Measurements from ENCODE around the gene YEATS2. TPM values are rescaled to one million over a fixed set of nuclear protein-coding genes. Genes with fewer than 3 reads are reported as not detected.

Gene YEATS2
- total RNA-seq, 1 donor from 2014 or later, result 23.8 TPM

- no peak for TF ChIP-seq CTCF (IDR thresholded peaks at IDR 0.05)
- no peak for TF ChIP-seq POLR2A (IDR thresholded peaks at IDR 0.05)
- no peak for TF ChIP-seq POLR2AphosphoS5 (IDR thresholded peaks at IDR 0.05; ENCODE audit: insufficient read depth in 1 of 2, low read depth in 1 of 2)
- H3K36me3 ChIP-seq, result no peaks in the 10 kb centered on the region
- no peaks in the 10 kb centered on the region for H3K4me1 ChIP-seq
- no peak for DNase-seq (ENCODE audit: extremely low spot score in 2 of 2)
- H3K9me3 ChIP-seq, result no peaks in the 10 kb centered on the region
- no peak overlapping the region for H3K4me3 ChIP-seq
- intact Hi-C loops (cut with DNase I), result no loop called here
- no peak overlapping the region for H3K27ac ChIP-seq
- no peaks in the 10 kb centered on the region for H3K27me3 ChIP-seq
Observed at GRCh38 chr3:183690402-183690995, 7.1 kb upstream of the YEATS2 start.

GRCh38 chr3:183692436-183692835, 5.2 kb upstream of the YEATS2 start:
- no peaks in the 10 kb centered on the region for H3K36me3 ChIP-seq
- no peak overlapping the region for H3K27ac ChIP-seq
- no peak for TF ChIP-seq CTCF (IDR thresholded peaks at IDR 0.05)
- TF ChIP-seq POLR2A (IDR thresholded peaks at IDR 0.05), result no peak
- no peak for TF ChIP-seq POLR2AphosphoS5 (IDR thresholded peaks at IDR 0.05; ENCODE audit: insufficient read depth in 1 of 2, low read depth in 1 of 2)
- no peaks in the 10 kb centered on the region for H3K27me3 ChIP-seq
- no peaks in the 10 kb centered on the region for H3K4me1 ChIP-seq
- H3K9me3 ChIP-seq, result no peaks in the 10 kb centered on the region
- intact Hi-C loops (cut with DNase I), result no loop called here
- no peak for DNase-seq (ENCODE audit: extremely low spot score in 2 of 2)
- no peak overlapping the region for H3K4me3 ChIP-seq

- intact Hi-C loops (cut with DNase I), result no loop called here
- Histone ChIP-seq H3K4me1 (peaks cover 21% of the 10 kb centered on the region), H3K9me3 (no peaks in the 10 kb centered on the region), H3K4me3 (no peak overlapping the region), H3K27me3 (no peaks in the 10 kb centered on the region), H3K27ac (no peak overlapping the region), H3K36me3 (no peaks in the 10 kb centered on the region)
- DNase-seq (ENCODE audit: extremely low spot score in 2 of 2), result no peak
- TF ChIP-seq CTCF (IDR thresholded peaks at IDR 0.05), result no peak
- no peak for TF ChIP-seq POLR2AphosphoS5 (IDR thresholded peaks at IDR 0.05; ENCODE audit: insufficient read depth in 1 of 2, low read depth in 1 of 2)
- TF ChIP-seq POLR2A (IDR thresholded peaks at IDR 0.05), result no peak
Observed at GRCh38 chr3:183695569-183696364, 1.8 kb upstream of the YEATS2 start.

GRCh38 chr3:183697123-183697609, 431 bp upstream of the YEATS2 start:
- H3K27me3 ChIP-seq, result no peaks in the 10 kb centered on the region
- no peaks in the 10 kb centered on the region for H3K36me3 ChIP-seq
- DNase-seq (ENCODE audit: extremely low spot score in 2 of 2), result no peak
- peak overlapping the region; percentile 64 to 98 for H3K4me3 ChIP-seq
- peaks cover 30% of the 10 kb centered on the region for H3K4me1 ChIP-seq
- no peaks in the 10 kb centered on the region for H3K9me3 ChIP-seq
- H3K27ac ChIP-seq, result peak overlapping the region; percentile 97
- intact Hi-C loops (cut with DNase I), result no loop called here
- TF ChIP-seq POLR2A (IDR thresholded peaks at IDR 0.05) (no peak), CTCF (IDR thresholded peaks at IDR 0.05) (peak in 1 of 3 experiments; percentile 14)

- Histone ChIP-seq H3K27ac (peak overlapping the region; percentile 97), H3K4me1 (peaks cover 30% of the 10 kb centered on the region), H3K9me3 (no peaks in the 10 kb centered on the region), H3K4me3 (peak overlapping the region; percentile 64 to 98), H3K36me3 (peaks cover 0 to 4% of the 10 kb centered on the region in 2 donors), H3K27me3 (no peaks in the 10 kb centered on the region)
- no peak for DNase-seq (ENCODE audit: extremely low spot score in 2 of 2)
- TF ChIP-seq POLR2A (IDR thresholded peaks at IDR 0.05) (no peak), POLR2AphosphoS5 (IDR thresholded peaks at IDR 0.05; ENCODE audit: insufficient read depth in 1 of 2, low read depth in 1 of 2) (peak in 1 of 2 donors; percentile 57)
- intact Hi-C loops (cut with DNase I), result no loop called here
Observed at GRCh38 chr3:183698318-183698751, 738 bp downstream of the YEATS2 start.
